HL-60 (cell line): ENCODE measurements around the gene MDM2.

Source experiments
- TF ChIP-seq, protein P1 (sequence below): IDR thresholded peaks from one replicate; pipeline ENCODE4 v1.5.1; 2011; ENCODE audit warnings: low read length, control low read depth, inconsistent platforms; ENCODE audit not compliant: insufficient read depth
- TF ChIP-seq, protein P2 (sequence below): IDR thresholded peaks from 2 replicates; pipeline ENCODE4 v1.6.1; 2012; ENCODE audit warnings: low read depth; ENCODE audit not compliant: insufficient replicate concordance

DNA sequence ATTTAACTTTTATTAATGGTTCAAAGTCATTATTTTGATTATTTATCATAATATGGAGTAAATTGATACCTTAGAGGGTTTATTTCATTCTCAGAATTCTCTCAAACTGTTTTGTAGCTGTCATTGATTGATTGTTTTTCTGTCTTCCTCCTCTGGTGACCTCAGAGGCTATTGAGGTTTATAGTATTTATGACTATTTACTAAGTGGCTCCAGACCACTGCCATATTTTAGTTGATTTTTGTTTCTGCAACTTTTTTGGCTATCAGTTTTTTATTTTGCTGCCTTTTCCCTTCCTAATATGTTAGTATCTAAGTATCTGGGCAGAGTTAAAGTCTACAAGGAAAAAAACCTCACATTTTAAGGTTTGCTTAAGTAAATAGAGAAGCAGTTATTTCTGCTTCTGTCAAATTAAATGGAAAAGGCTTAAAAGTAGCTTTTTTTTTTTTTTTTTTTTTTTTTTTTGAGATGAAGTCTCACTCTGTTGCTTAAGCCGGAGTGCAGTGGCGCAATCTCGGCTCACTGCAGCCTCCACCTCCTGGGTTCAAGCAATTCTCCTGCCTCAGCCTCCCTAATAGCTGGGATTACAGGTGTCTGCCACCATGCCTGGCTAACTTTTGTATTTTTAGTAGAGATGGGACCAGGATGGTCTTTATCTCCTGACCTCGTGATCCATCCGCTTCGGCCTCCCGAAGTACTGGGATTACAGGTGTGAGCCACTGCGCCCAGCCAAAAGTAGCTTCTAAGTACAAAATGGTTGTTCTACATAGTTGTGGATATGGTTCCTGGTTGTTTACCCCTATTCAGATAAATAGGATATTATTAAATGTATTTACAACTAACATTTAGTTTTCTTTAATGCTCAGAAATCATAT is 8.2 kb downstream of the MDM2 start:
- TF ChIP-seq, protein P1, sequence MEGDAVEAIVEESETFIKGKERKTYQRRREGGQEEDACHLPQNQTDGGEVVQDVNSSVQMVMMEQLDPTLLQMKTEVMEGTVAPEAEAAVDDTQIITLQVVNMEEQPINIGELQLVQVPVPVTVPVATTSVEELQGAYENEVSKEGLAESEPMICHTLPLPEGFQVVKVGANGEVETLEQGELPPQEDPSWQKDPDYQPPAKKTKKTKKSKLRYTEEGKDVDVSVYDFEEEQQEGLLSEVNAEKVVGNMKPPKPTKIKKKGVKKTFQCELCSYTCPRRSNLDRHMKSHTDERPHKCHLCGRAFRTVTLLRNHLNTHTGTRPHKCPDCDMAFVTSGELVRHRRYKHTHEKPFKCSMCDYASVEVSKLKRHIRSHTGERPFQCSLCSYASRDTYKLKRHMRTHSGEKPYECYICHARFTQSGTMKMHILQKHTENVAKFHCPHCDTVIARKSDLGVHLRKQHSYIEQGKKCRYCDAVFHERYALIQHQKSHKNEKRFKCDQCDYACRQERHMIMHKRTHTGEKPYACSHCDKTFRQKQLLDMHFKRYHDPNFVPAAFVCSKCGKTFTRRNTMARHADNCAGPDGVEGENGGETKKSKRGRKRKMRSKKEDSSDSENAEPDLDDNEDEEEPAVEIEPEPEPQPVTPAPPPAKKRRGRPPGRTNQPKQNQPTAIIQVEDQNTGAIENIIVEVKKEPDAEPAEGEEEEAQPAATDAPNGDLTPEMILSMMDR, result no peak
- TF ChIP-seq, protein P2, sequence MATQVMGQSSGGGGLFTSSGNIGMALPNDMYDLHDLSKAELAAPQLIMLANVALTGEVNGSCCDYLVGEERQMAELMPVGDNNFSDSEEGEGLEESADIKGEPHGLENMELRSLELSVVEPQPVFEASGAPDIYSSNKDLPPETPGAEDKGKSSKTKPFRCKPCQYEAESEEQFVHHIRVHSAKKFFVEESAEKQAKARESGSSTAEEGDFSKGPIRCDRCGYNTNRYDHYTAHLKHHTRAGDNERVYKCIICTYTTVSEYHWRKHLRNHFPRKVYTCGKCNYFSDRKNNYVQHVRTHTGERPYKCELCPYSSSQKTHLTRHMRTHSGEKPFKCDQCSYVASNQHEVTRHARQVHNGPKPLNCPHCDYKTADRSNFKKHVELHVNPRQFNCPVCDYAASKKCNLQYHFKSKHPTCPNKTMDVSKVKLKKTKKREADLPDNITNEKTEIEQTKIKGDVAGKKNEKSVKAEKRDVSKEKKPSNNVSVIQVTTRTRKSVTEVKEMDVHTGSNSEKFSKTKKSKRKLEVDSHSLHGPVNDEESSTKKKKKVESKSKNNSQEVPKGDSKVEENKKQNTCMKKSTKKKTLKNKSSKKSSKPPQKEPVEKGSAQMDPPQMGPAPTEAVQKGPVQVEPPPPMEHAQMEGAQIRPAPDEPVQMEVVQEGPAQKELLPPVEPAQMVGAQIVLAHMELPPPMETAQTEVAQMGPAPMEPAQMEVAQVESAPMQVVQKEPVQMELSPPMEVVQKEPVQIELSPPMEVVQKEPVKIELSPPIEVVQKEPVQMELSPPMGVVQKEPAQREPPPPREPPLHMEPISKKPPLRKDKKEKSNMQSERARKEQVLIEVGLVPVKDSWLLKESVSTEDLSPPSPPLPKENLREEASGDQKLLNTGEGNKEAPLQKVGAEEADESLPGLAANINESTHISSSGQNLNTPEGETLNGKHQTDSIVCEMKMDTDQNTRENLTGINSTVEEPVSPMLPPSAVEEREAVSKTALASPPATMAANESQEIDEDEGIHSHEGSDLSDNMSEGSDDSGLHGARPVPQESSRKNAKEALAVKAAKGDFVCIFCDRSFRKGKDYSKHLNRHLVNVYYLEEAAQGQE, result no peak
